GM18505 (cell line): ENCODE data around the gene CCER1.

Experiments
- ATAC-seq: cut with Tn5 transposase; IDR thresholded peaks from one replicate; pipeline ENCODE4 v1.9.1; 2021; ENCODE audit not compliant: unreplicated experiment
- POLR2A ChIP-seq: IDR thresholded peaks from 4 replicates; pipeline ENCODE4 v1.6.1; 2011; ENCODE audit warnings: borderline replicate concordance; ENCODE audit not compliant: insufficient read depth, insufficient read length; ENCODE audit errors: extremely low read depth

The CCER1 gene

DNA sequence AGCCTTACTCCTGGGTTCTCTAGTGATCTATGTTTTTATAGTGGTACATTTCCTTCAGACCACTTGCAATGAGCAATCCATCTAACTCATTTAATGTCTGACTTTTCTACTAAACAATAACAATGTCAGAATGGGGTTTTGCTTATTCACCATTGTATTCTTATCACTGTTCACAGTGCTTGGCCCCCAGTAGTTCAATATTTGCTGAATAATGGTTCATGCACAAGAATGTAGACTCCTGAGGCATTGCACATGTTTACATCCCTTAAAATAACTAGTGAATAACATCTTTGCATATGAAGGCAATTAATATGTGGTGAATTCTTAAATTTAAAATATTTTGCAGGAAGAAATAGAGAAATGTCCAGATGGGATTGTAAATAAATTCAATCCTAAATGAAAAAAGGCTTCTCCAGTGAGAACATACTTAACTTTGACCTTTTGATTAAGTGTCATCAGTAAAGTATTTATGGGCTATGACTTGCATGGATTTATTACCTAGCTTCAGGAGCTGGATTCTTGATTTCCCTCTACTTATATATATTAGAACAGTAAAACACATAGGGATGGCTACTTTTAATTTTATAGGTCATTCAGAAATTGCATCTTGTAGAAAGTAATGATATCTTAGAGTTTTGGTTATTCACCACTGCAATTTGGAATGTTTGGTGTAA is 3.4 kb downstream of the CCER1 start:
- ATAC-seq = no peak

DNA sequence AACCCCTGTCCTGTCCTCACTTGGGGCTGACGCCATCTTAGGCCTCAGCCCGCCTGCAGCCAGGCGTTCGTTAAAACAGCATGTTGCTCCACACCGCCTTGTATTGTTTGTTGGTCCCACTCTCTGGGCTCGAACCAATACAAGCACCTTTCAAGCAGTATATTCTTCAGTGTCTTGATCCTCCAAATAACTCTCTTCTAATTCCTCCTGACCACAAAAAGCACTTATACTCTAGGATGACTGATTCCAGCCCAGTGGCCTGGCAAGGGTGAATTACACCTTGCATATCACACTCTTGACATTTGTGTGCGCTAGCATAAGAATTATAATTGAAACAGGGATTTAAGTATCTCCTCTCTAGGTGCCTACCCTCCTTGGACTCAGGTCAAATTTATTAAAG is 7.1 kb downstream of the CCER1 start:
- no peak for TF ChIP-seq POLR2A
- ATAC-seq = no peak

More for the DNA sequence above, 3.4 kb downstream of the CCER1 start:
- no peak for TF ChIP-seq POLR2A

DNA sequence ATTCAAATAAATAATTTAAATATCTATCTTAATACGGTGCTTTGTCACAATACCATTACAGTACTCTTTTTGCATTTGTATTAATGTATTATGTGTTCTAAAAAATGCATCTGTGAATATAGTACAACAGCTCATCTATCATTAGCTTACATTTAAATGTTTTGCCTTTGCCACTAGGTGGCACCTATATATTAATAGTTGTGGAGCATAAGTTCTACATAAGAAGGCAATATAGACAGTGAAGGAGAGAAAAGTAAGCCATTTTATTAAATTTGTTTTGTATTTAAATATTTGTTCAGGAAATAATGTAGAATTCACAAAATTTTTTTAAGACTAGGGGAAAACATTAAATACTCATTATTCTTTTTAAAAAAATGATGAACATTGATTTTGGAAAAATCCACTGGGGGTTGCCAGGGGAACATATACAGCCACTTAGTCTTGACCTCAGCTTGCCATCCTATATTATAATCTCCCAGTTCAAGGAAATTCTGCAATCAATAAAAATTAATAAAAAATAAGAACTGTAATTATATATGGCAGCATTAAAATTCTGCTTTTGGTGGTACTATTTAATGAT is 9.8 kb downstream of the CCER1 start:
- ATAC-seq = peak; percentile 69
- TF ChIP-seq POLR2A = no peak

DNA sequence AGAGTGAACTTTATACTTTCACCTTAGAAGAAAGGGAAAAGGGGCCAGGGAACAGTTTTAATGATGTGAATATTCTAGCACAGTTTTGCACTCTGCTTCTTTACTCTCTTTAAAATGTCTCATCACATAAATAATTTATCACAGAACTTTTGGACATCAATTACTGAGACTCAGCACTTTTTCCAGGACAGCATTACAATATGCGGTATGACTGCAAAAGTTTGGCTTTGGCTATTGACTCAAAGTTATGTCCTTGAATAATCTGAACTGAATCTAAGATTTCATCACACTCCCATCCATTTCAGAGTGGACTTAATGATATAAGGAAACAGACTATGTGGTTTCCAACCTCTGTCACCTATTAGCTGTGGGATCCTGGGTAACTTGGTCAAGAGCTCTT is 11.7 kb downstream of the CCER1 start:
- ATAC-seq = no peak
- TF ChIP-seq POLR2A = no peak

DNA sequence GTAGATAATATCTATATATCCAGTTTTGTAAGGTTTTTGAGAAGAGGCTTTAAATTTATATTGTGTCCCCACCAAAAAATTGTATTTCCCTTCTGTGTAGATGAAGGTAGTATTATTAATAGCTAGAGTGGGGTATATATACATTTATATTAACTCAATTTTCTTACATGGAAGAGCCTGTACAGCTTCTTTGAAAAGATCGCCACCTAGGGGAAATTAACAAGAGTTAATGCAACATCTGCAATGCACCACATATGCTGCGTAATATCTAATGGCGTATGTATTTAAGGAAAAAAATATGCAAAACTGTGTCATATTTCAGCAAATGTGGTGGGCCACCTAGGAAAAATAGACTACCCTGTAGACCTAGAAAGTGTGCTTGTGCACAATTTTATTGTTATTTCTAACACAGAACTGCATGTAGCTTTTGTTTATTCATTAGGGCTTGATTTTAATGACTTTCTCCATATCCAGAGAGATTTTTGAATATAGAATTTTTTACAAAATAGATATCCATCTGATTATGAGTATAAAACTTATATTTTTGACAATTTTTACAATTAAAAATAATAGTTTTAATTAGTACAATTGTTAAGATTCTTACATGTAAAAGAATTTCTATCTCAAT is 14.0 kb downstream of the CCER1 start:
- ATAC-seq = peak; percentile 62
- no peak for TF ChIP-seq POLR2A

DNA sequence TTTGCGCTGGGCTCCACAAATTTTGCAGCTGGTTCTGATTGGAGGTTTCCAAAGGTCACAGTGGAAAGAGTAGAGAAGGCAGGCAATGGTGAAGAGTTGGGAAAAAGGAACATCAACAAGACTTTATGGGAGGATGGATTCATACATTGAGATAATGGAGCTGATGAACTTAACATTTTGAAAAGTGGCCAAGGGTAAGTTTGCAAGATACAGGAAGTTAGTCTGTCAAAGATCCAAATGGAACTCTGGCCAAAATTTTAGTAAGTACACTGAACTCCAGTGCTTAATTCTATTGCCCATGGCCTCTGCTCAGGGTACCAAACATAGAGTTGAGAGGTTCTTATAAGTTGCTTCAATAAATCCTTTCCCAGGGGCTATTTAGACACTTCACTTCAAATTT is 15.6 kb downstream of the CCER1 start:
- no peak for ATAC-seq
- no peak for TF ChIP-seq POLR2A

DNA sequence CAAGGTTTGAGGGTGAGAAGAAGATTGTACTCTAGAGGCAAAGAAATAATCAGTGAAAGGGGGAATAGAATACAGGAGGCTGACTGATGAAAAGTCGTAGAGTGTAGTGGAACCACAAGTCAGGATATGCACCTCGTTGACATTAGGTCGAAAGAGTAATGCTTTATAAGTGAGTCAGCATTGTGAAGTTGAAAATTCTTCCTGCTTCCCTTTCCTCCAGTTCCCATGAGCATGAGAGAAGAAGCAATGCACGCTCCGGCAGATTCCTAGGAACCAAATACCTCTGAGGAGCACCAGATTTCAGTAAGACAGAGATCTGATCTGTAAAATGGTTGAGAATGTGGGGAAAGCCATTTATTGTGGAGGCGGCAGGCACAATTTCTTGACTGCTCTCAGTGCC is 16.5 kb downstream of the CCER1 start:
- no peak for TF ChIP-seq POLR2A
- ATAC-seq = no peak

GRCh38 chr12:90937651-90938050 is 17.3 kb downstream of the CCER1 start:
- ATAC-seq = no peak
- no peak for TF ChIP-seq POLR2A

- TF ChIP-seq POLR2A = no peak
- no peak for ATAC-seq
Measured at GRCh38 chr12:90936230-90937005, 18.6 kb downstream of the CCER1 start.

DNA sequence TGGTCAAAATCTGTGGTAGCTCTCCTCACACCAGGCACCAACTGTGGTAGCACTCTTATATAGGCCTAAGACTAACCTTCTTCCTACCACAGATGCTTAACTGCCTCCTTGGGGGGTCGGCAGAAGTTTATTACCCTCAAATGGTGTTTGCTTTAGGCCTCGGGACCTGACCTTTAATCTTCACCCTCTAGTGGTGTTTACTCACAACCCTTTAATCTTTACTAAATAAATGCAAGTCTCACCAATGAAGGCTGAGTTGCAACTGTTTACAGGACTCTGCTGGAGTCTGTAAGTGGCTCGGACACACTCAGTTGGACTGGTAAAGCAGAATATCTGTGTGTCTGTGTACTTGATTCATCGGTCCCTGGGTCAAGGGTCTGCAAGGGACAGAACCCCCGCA is 29.4 kb downstream of the CCER1 start:
- no peak for ATAC-seq

DNA sequence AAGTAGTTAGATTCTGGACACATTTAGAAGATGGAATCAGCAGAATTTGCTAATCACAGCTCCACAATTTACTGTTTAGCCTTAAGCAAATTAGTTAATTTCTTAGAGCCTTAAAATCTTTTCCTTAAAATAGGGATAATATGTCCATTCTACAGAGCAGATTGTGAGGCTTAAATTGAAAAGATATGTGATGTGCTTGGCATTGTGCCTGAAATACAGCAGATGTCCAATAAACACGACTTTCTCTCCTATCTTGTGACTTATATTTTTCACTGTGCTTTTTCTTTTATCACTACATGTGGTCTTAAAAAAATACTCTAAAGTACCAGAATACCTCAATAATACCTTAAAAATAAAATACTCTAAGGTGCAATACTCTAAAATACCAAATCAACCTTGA is 30.6 kb downstream of the CCER1 start:
- no peak for TF ChIP-seq POLR2A
- no peak for ATAC-seq

More for the DNA sequence above, 29.4 kb downstream of the CCER1 start:
- no peak for TF ChIP-seq POLR2A

DNA sequence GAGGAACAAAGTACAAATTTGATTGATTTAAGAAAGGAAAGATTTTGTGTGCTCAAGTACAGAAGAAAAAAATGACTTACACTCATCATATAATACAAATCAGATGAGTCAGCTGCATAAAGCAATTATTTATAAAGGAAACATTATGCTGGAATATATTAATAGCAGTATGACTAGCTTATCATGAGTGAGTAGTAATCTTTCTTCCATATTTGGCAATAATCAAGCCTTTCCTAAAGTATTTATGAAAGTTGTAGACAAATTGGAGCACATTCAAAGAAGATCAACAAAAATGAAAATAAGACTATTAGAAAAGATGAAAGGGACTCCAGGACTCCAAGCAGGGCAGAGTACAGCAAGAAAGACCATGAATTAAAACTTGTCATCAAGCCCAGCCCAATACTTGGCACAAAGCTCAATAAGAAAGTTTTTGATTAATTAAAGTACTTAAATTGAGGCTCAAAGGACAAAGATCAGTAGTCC is 32.8 kb downstream of the CCER1 start:
- TF ChIP-seq POLR2A = no peak
- no peak for ATAC-seq

- no peak for ATAC-seq
- no peak for TF ChIP-seq POLR2A
Measured at GRCh38 chr12:90921536-90921935, 33.4 kb downstream of the CCER1 start.
